Right lobe of liver (tissue), 4 donors: Measurements from ENCODE around the gene SCG3.

ENCODE experiments used
- CTCF ChIP-seq, 4 donors: fragments of 200-600 bp in 3 of 4; fragments of 450-650 bp in 1 of 4; IDR thresholded peaks; one replicate each; pipeline versions ENCODE4 v1.5.1 to v1.8.0; 2016 to 2022; ENCODE audit warnings: antibody characterized with exemption in 4 of 4, mild to moderate bottlenecking in 2 of 4
- POLR2A ChIP-seq: fragments of 450-650 bp; IDR thresholded peaks from one replicate; pipeline ENCODE4 v1.6.1; 2017; ENCODE audit warnings: antibody characterized with exemption, mild to moderate bottlenecking
- donor health status: DM: no; HTN: no; CAD: no.
- donor health status: DM: no; HTN: no; CAD: no.
- donor health status: DM: no; HTN: yes; CAD: no.

- no peak for TF ChIP-seq CTCF (IDR thresholded peaks at IDR 0.05)
- TF ChIP-seq POLR2A, result no peak
Measured at GRCh38 chr15:51680321-51680720, 982 bp upstream of the SCG3 start.
